Right cardiac atrium (tissue), 5 donors: ENCODE data around the gene CC2D2A. TPM values are rescaled to one million over a fixed set of nuclear protein-coding genes. Genes with fewer than 3 reads are reported as not detected.
A peak's percentile ranks its signal among the peaks of the same experiment; 100 is the strongest.

Source experiments
- ATAC-seq, 2 donors: fragments of 200-7000 bp; cut with Tn5 transposase; one replicate each; pipeline versions ENCODE4 v1.8.0 to v1.9.1; 2020; ENCODE audit warnings: moderate library complexity in 2 of 2, mild to moderate bottlenecking in 1 of 2
- DNase-seq, 3 donors: peaks; one replicate each; pipeline ENCODE4 v3.0.0-alpha.2; 2020
- H3K27ac ChIP-seq: one replicate; pipeline ENCODE4 v1.5.1; 2013; ENCODE audit warnings: mild to moderate bottlenecking, low read length, control low read depth, moderate library complexity
- H3K27me3 ChIP-seq: one replicate; pipeline ENCODE4 v1.6.1; 2013; ENCODE audit not compliant: control insufficient read depth, insufficient read depth
- H3K4me1 ChIP-seq: one replicate; pipeline ENCODE4 v1.6.1; 2013; ENCODE audit warnings: low read length; ENCODE audit not compliant: control insufficient read depth, insufficient read depth
- H3K4me3 ChIP-seq: one replicate; pipeline ENCODE4 v1.5.1; 2013; ENCODE audit warnings: low read length, control low read depth
- H3K9me3 ChIP-seq: one replicate; pipeline ENCODE4 v1.6.1; 2013; ENCODE audit warnings: low read length; ENCODE audit not compliant: control insufficient read depth
- WGBS: extraction: QIAGEN DNeasy Blood & Tissue Kit; methylation state at CpG from one replicate; pipeline ENCODE4 v1.1.7; 2013; 5-methylcytosine and 5-hydroxymethylcytosine counted together
- intact Hi-C, 4 donors: fragments of 100-400 bp; cut with DNase I; formaldehyde crosslinking; loops; one replicate each; pipeline versions ENCODE4 v1.11.0 to v1.14.0; 2022 to 2023
- polyA plus RNA-seq: library from polyadenylated mRNA; stranded (reverse); fragments of 200-250 nt; gene quantifications from one replicate; pipeline ENCODE4 v1.2.3, GENCODE V29; 2013
- total RNA-seq, 4 donors: library from RNA; stranded (reverse); fragmentation: NEBNext Ultra II Directional; extraction: Animal tissue kit (Norgen Biotek cat#: 25700); gene quantifications; one replicate each; pipeline ENCODE4 v1.2.1, GENCODE V29; 2021
- donor health status: healthy with polysubstance abuse.
- donor health status: DM: no; HTN: yes; CAD: no.
- donor health status: DM: no; HTN: no; CAD: no.
- donor health status: DM: no; HTN: yes; CAD: no; lungs with severe emphysema.
- donor health status: DM: yes; HTN: yes; CAD: no.

CC2D2A gene
- total and polyA plus RNA-seq, 5 donors, result 8.2 to 13.6 (median 13.1) TPM

- H3K4me1 ChIP-seq, result no peaks in the 10 kb centered on the region
- intact Hi-C loops, result no loop called here
- WGBS, result 54% methylated on average over 2 of the region's 2 CpGs
- no peak overlapping the region for H3K4me3 ChIP-seq
- H3K27me3 ChIP-seq, result no peaks in the 10 kb centered on the region
- no peaks in the 10 kb centered on the region for H3K9me3 ChIP-seq
- DNase-seq (no peak), ATAC-seq (peak; percentile 34 to 48)
- no peak overlapping the region for H3K27ac ChIP-seq
These were observed 26.1 kb upstream of the CC2D2A start for GRCh38 chr4:15443371-15444160.

GRCh38 chr4:15444276-15444675 lies 25.4 kb upstream of the CC2D2A start:
- no peak for ATAC-seq
- Histone ChIP-seq H3K9me3 (no peaks in the 10 kb centered on the region), H3K4me3 (no peak overlapping the region), H3K27ac (no peak overlapping the region), H3K27me3 (no peaks in the 10 kb centered on the region), H3K4me1 (no peaks in the 10 kb centered on the region)
- DNase-seq, result no peak
- 98% methylated on average over 7 of the region's 7 CpGs for WGBS
- intact Hi-C loops, result no loop called here

GRCh38 chr4:15444879-15445547 lies 24.7 kb upstream of the CC2D2A start:
- WGBS, result 69% methylated on average over 4 of the region's 4 CpGs
- Histone ChIP-seq H3K9me3 (no peaks in the 10 kb centered on the region), H3K4me1 (no peaks in the 10 kb centered on the region), H3K4me3 (no peak overlapping the region), H3K27ac (no peak overlapping the region), H3K27me3 (no peaks in the 10 kb centered on the region)
- intact Hi-C loops, result no loop called here
- DNase-seq, result no peak
- no peak for ATAC-seq

- Histone ChIP-seq H3K27ac (peak overlapping the region; percentile 48), H3K9me3 (no peaks in the 10 kb centered on the region), H3K4me3 (no peak overlapping the region), H3K27me3 (no peaks in the 10 kb centered on the region), H3K4me1 (peaks cover 4% of the 10 kb centered on the region)
- 25% methylated on average over 1 of the region's 1 CpG for WGBS
- peak in 1 of 3 donors; percentile 32 for DNase-seq
- intact Hi-C loops, result loop anchor here in 1 of 4 donors (5.0 kb wide), 1 partner anchor 214 kb away; no protein-coding TSS in a partner anchor
- peak; percentile 53 to 63 for ATAC-seq
These were observed 18.4 kb upstream of the CC2D2A start for GRCh38 chr4:15451181-15451865.

GRCh38 chr4:15451866-15452765 lies 17.6 kb upstream of the CC2D2A start:
- intact Hi-C loops, result loop anchor here in 1 of 4 donors (5.0 kb wide), 1 partner anchor 215 kb away; no protein-coding TSS in a partner anchor
- Histone ChIP-seq H3K4me1 (peaks cover 4% of the 10 kb centered on the region), H3K4me3 (no peak overlapping the region), H3K27ac (no peak overlapping the region), H3K27me3 (no peaks in the 10 kb centered on the region), H3K9me3 (no peaks in the 10 kb centered on the region)
- WGBS, result 33% methylated on average over 4 of the region's 4 CpGs
- no peak for DNase-seq
- ATAC-seq, result peak; percentile 77 to 79

- Histone ChIP-seq H3K9me3 (no peaks in the 10 kb centered on the region), H3K27ac (peak overlapping the region; percentile 64), H3K27me3 (no peaks in the 10 kb centered on the region), H3K4me3 (no peak overlapping the region), H3K4me1 (peaks cover 4% of the 10 kb centered on the region)
- intact Hi-C loops, result loop anchor here in 1 of 4 donors (5.0 kb wide), 1 partner anchor 218 kb away; no protein-coding TSS in a partner anchor
- WGBS, result 63% methylated on average over 3 of the region's 3 CpGs
- ATAC-seq, result peak; percentile 82 to 83
- peak; percentile 54 to 70 (median 66) for DNase-seq
These were observed 14.4 kb upstream of the CC2D2A start for GRCh38 chr4:15455290-15455689.

GRCh38 chr4:15457406-15458201 lies 12.1 kb upstream of the CC2D2A start:
- ATAC-seq (peak; percentile 59 to 70), DNase-seq (no peak)
- intact Hi-C loops, result loop anchor here in 3 of 4 donors (2.0 to 5.0 kb wide), 2 partner anchors 219 to 220 kb away; no protein-coding TSS in a partner anchor
- Histone ChIP-seq H3K27me3 (no peaks in the 10 kb centered on the region), H3K4me1 (no peaks in the 10 kb centered on the region), H3K4me3 (no peak overlapping the region), H3K27ac (no peak overlapping the region), H3K9me3 (no peaks in the 10 kb centered on the region)
- WGBS, result 25% methylated on average over 7 of the region's 7 CpGs

GRCh38 chr4:15458616-15459015 lies 11.1 kb upstream of the CC2D2A start:
- intact Hi-C loops, result loop anchor here in 1 of 4 donors (5.0 kb wide), 1 partner anchor 221 kb away; no protein-coding TSS in a partner anchor
- H3K27me3 ChIP-seq, result no peaks in the 10 kb centered on the region
- 65% methylated on average over 2 of the region's 2 CpGs for WGBS
- no peaks in the 10 kb centered on the region for H3K9me3 ChIP-seq
- H3K27ac ChIP-seq, result no peak overlapping the region
- no peak for ATAC-seq
- H3K4me3 ChIP-seq, result no peak overlapping the region
- no peak for DNase-seq
- H3K4me1 ChIP-seq, result no peaks in the 10 kb centered on the region

- no peak for DNase-seq
- ATAC-seq, result no peak
- no peak overlapping the region for H3K27ac ChIP-seq
These were observed 10.0 kb upstream of the CC2D2A start for GRCh38 chr4:15459706-15460105.

More at GRCh38 chr4:15459706-15460105, 10.0 kb upstream of the CC2D2A start:
- Histone ChIP-seq H3K27me3 (no peaks in the 10 kb centered on the region), H3K4me1 (no peaks in the 10 kb centered on the region), H3K4me3 (no peak overlapping the region), H3K9me3 (no peaks in the 10 kb centered on the region)
- intact Hi-C loops, result loop anchor here in 1 of 4 donors (5.0 kb wide), 1 partner anchor 222 kb away; no protein-coding TSS in a partner anchor
